Measurements from ENCODE around the gene STXBP5L.
"Not testable (repeated sequence)": the region's sequence is repeated elsewhere in the genome, so short reads cannot be mapped to it uniquely, and the experiment has no call there.

The STXBP5L gene

GRCh38 chr3:120908030-120908794, at the start of gene STXBP5L:
TSS of gene STXBP5L (plus strand) at chr3:120908205. CDS start at chr3:120909579, 1,374 bp downstream.
- H3K27me3 Mint-ChIP-seq: peaks cover 73% of the 10 kb centered on the region

GRCh38 chr3:120858521-120858920, 49.5 kb upstream of the STXBP5L start:
- H3K4me3 Mint-ChIP-seq: no peak overlapping the region
- no peak for ATAC-seq (replicated peaks; ENCODE audit: extremely low read depth, poor library complexity, severe bottlenecking)
- H3K9me3 Mint-ChIP-seq: no peaks in the 10 kb centered on the region
- H3K36me3 Mint-ChIP-seq (ENCODE audit: insufficient read depth): no peaks in the 10 kb centered on the region
- H3K27ac Mint-ChIP-seq (ENCODE audit: low read depth): no peak overlapping the region
- DNase-seq (ENCODE audit: low spot score in 2 of 2): no peak
- peaks cover 22% of the 10 kb centered on the region for H3K27me3 Mint-ChIP-seq
- H3K4me1 Mint-ChIP-seq: no peaks in the 10 kb centered on the region

More at GRCh38 chr3:120908030-120908794, at the start of gene STXBP5L:
- no peak for DNase-seq (ENCODE audit: low spot score in 2 of 2)
- no peaks in the 10 kb centered on the region for H3K36me3 Mint-ChIP-seq (ENCODE audit: insufficient read depth)
- no peak within 1 kb of the TSS for H3K27ac Mint-ChIP-seq (ENCODE audit: low read depth)
- ATAC-seq (replicated peaks; ENCODE audit: extremely low read depth, poor library complexity, severe bottlenecking): no peak
- H3K9me3 Mint-ChIP-seq: no peaks in the 10 kb centered on the region
- peaks cover 13% of the 10 kb centered on the region for H3K4me1 Mint-ChIP-seq
- peak within 1 kb of the TSS; percentile 75 for H3K4me3 Mint-ChIP-seq

GRCh38 chr3:120864541-120864940, 43.5 kb upstream of the STXBP5L start:
- Mint-ChIP-seq H3K36me3 (ENCODE audit: insufficient read depth) (no peaks in the 10 kb centered on the region), H3K4me1 (no peaks in the 10 kb centered on the region), H3K27ac (ENCODE audit: low read depth) (no peak overlapping the region), H3K4me3 (no peak overlapping the region), H3K27me3 (peaks cover 20% of the 10 kb centered on the region), H3K9me3 (peaks cover 6% of the 10 kb centered on the region)
- DNase-seq (ENCODE audit: low spot score in 2 of 2): no peak
- ATAC-seq (replicated peaks; ENCODE audit: extremely low read depth, poor library complexity, severe bottlenecking): no peak

- H3K27ac Mint-ChIP-seq (ENCODE audit: low read depth): no peak overlapping the region
- H3K9me3 Mint-ChIP-seq: no peaks in the 10 kb centered on the region
- DNase-seq (ENCODE audit: low spot score in 2 of 2) (no peak), ATAC-seq (replicated peaks; ENCODE audit: extremely low read depth, poor library complexity, severe bottlenecking) (no peak)
- H3K4me1 Mint-ChIP-seq: no peaks in the 10 kb centered on the region
- H3K36me3 Mint-ChIP-seq (ENCODE audit: insufficient read depth): no peaks in the 10 kb centered on the region
- H3K27me3 Mint-ChIP-seq: peaks cover 20% of the 10 kb centered on the region
- H3K4me3 Mint-ChIP-seq: no peak overlapping the region
Measured at GRCh38 chr3:120875507-120875906, 32.5 kb upstream of the STXBP5L start.

- Mint-ChIP-seq H3K36me3 (ENCODE audit: insufficient read depth) (no peaks in the 10 kb centered on the region), H3K27me3 (peaks cover 20% of the 10 kb centered on the region), H3K27ac (ENCODE audit: low read depth) (no peak overlapping the region), H3K4me3 (no peak overlapping the region), H3K9me3 (no peaks in the 10 kb centered on the region), H3K4me1 (no peaks in the 10 kb centered on the region)
- DNase-seq (ENCODE audit: low spot score in 2 of 2): no peak
- ATAC-seq (replicated peaks; ENCODE audit: extremely low read depth, poor library complexity, severe bottlenecking): no peak
Measured at GRCh38 chr3:120875989-120876388, 32.0 kb upstream of the STXBP5L start.

GRCh38 chr3:120879411-120879810, 28.6 kb upstream of the STXBP5L start:
- Mint-ChIP-seq H3K27me3 (no peaks in the 10 kb centered on the region), H3K4me3 (no peak overlapping the region), H3K36me3 (ENCODE audit: insufficient read depth) (no peaks in the 10 kb centered on the region), H3K9me3 (no peaks in the 10 kb centered on the region), H3K4me1 (no peaks in the 10 kb centered on the region), H3K27ac (ENCODE audit: low read depth) (no peak overlapping the region)
- ATAC-seq (replicated peaks; ENCODE audit: extremely low read depth, poor library complexity, severe bottlenecking) (no peak), DNase-seq (ENCODE audit: low spot score in 2 of 2) (no peak)

GRCh38 chr3:120892921-120893320, 15.1 kb upstream of the STXBP5L start:
- Mint-ChIP-seq H3K4me1 (no peaks in the 10 kb centered on the region), H3K27me3 (no peaks in the 10 kb centered on the region), H3K36me3 (ENCODE audit: insufficient read depth) (no peaks in the 10 kb centered on the region), H3K4me3 (no peak overlapping the region), H3K27ac (ENCODE audit: low read depth) (no peak overlapping the region), H3K9me3 (peaks cover 13% of the 10 kb centered on the region)
- ATAC-seq (replicated peaks; ENCODE audit: extremely low read depth, poor library complexity, severe bottlenecking) (no peak), DNase-seq (ENCODE audit: low spot score in 2 of 2) (no peak)

- ATAC-seq (replicated peaks; ENCODE audit: extremely low read depth, poor library complexity, severe bottlenecking) (no peak), DNase-seq (ENCODE audit: low spot score in 2 of 2) (no peak)
- Mint-ChIP-seq H3K27ac (ENCODE audit: low read depth) (no peak overlapping the region), H3K9me3 (peaks cover 13% of the 10 kb centered on the region), H3K4me1 (no peaks in the 10 kb centered on the region), H3K27me3 (peaks cover 6% of the 10 kb centered on the region), H3K4me3 (no peak overlapping the region), H3K36me3 (ENCODE audit: insufficient read depth) (no peaks in the 10 kb centered on the region)
Measured at GRCh38 chr3:120894316-120895057, 13.5 kb upstream of the STXBP5L start.

- H3K27me3 Mint-ChIP-seq: peaks cover 25% of the 10 kb centered on the region
- not testable (repeated sequence) for H3K9me3 Mint-ChIP-seq; DNase-seq (ENCODE audit: low spot score in 2 of 2); H3K4me3 Mint-ChIP-seq; H3K4me1 Mint-ChIP-seq; H3K36me3 Mint-ChIP-seq (ENCODE audit: insufficient read depth); H3K27ac Mint-ChIP-seq (ENCODE audit: low read depth); ATAC-seq (replicated peaks; ENCODE audit: extremely low read depth, poor library complexity, severe bottlenecking)
Measured at GRCh38 chr3:120901716-120902115, 6.3 kb upstream of the STXBP5L start.

GRCh38 chr3:120903221-120903620, 4.8 kb upstream of the STXBP5L start:
- Mint-ChIP-seq H3K4me3 (no peak overlapping the region), H3K36me3 (ENCODE audit: insufficient read depth) (no peaks in the 10 kb centered on the region), H3K9me3 (peaks cover 6% of the 10 kb centered on the region), H3K4me1 (peaks cover 3% of the 10 kb centered on the region), H3K27ac (ENCODE audit: low read depth) (no peak overlapping the region), H3K27me3 (peaks cover 40% of the 10 kb centered on the region)
- no peak for ATAC-seq (replicated peaks; ENCODE audit: extremely low read depth, poor library complexity, severe bottlenecking)
- no peak for DNase-seq (ENCODE audit: low spot score in 2 of 2)

GRCh38 chr3:120907659-120908029, 361 bp upstream of the STXBP5L start:
- Mint-ChIP-seq H3K9me3 (no peaks in the 10 kb centered on the region), H3K4me3 (no peak overlapping the region), H3K27ac (ENCODE audit: low read depth) (no peak overlapping the region), H3K36me3 (ENCODE audit: insufficient read depth) (no peaks in the 10 kb centered on the region), H3K4me1 (peaks cover 13% of the 10 kb centered on the region), H3K27me3 (peaks cover 73% of the 10 kb centered on the region)
- DNase-seq (ENCODE audit: low spot score in 2 of 2) (no peak), ATAC-seq (replicated peaks; ENCODE audit: extremely low read depth, poor library complexity, severe bottlenecking) (no peak)

GRCh38 chr3:120908795-120909601, 993 bp downstream of the STXBP5L start:
- DNase-seq (ENCODE audit: low spot score in 2 of 2): no peak
- no peak overlapping the region for H3K27ac Mint-ChIP-seq (ENCODE audit: low read depth)
- peak overlapping the region; percentile 75 for H3K4me3 Mint-ChIP-seq
- H3K4me1 Mint-ChIP-seq: peaks cover 13% of the 10 kb centered on the region
- no peaks in the 10 kb centered on the region for H3K9me3 Mint-ChIP-seq
- no peaks in the 10 kb centered on the region for H3K36me3 Mint-ChIP-seq (ENCODE audit: insufficient read depth)
- ATAC-seq (replicated peaks; ENCODE audit: extremely low read depth, poor library complexity, severe bottlenecking): no peak
- peaks cover 73% of the 10 kb centered on the region for H3K27me3 Mint-ChIP-seq
